ENCODE measurements around the gene RABGAP1L. TPM values are rescaled to one million over a fixed set of nuclear protein-coding genes. Genes with fewer than 3 reads are reported as not detected.

RABGAP1L gene
- total RNA-seq, 4 donors from 2014 or later: 42.4 to 74.5 (median 49.1) TPM

GRCh38 chr1:174931214-174931613 lies 771.9 kb downstream of the RABGAP1L start:
- H3K27me3 ChIP-seq: no peaks in the 10 kb centered on the region
- no peaks in the 10 kb centered on the region for H3K36me3 ChIP-seq
- no peak overlapping the region for H3K27ac ChIP-seq
- TF ChIP-seq CTCF (IDR thresholded peaks at IDR 0.05) (no peak), POLR2A (IDR thresholded peaks at IDR 0.05) (no peak), EP300 (IDR thresholded peaks at IDR 0.05) (no peak)
- no peaks in the 10 kb centered on the region for H3K4me1 ChIP-seq
- no peak for DNase-seq (ENCODE audit: low spot score in 2 of 2)
- no peak overlapping the region for H3K4me3 ChIP-seq
- no peaks in the 10 kb centered on the region for H3K9me3 ChIP-seq
- WGBS, 2 donors: 18 to 21% methylated on average over 1 of the region's 1 CpG

GRCh38 chr1:174932587-174932986 lies 773.3 kb downstream of the RABGAP1L start:
- TF ChIP-seq EP300 (IDR thresholded peaks at IDR 0.05) (no peak), CTCF (IDR thresholded peaks at IDR 0.05) (no peak)
- Histone ChIP-seq H3K36me3 (no peaks in the 10 kb centered on the region), H3K4me1 (no peaks in the 10 kb centered on the region), H3K9me3 (no peaks in the 10 kb centered on the region), H3K4me3 (no peak overlapping the region), H3K27me3 (no peaks in the 10 kb centered on the region), H3K27ac (no peak overlapping the region)
- 72 to 74% methylated on average over 2 of the region's 2 CpGs for WGBS, 2 donors
- no peak for DNase-seq (ENCODE audit: low spot score in 2 of 2)

GRCh38 chr1:174935961-174936727 lies 776.8 kb downstream of the RABGAP1L start:
- no peak for DNase-seq (ENCODE audit: low spot score in 2 of 2)
- H3K36me3 ChIP-seq: no peaks in the 10 kb centered on the region
- no peak for TF ChIP-seq CTCF (IDR thresholded peaks at IDR 0.05)
- TF ChIP-seq EP300 (IDR thresholded peaks at IDR 0.05): no peak
- no peak for TF ChIP-seq POLR2A (IDR thresholded peaks at IDR 0.05)
- no peaks in the 10 kb centered on the region for H3K27me3 ChIP-seq
- 97 to 98% methylated on average over 3 of the region's 3 CpGs for WGBS, 2 donors
- H3K9me3 ChIP-seq: no peaks in the 10 kb centered on the region
- no peaks in the 10 kb centered on the region for H3K4me1 ChIP-seq
- H3K4me3 ChIP-seq: no peak overlapping the region
- H3K27ac ChIP-seq: no peak overlapping the region

- no peak for TF ChIP-seq POLR2A (IDR thresholded peaks at IDR 0.05)
- no peak for TF ChIP-seq CTCF (IDR thresholded peaks at IDR 0.05)
- TF ChIP-seq EP300 (IDR thresholded peaks at IDR 0.05): no peak
- WGBS, 2 donors: 19 to 32% methylated on average over 6 of the region's 6 CpGs
- Histone ChIP-seq H3K4me1 (peaks cover 0 to 13% (median 8%) of the 10 kb centered on the region in 4 donors), H3K27me3 (no peaks in the 10 kb centered on the region), H3K27ac (peak overlapping the region in 1 of 4 donors; percentile 8), H3K4me3 (no peak overlapping the region), H3K9me3 (no peaks in the 10 kb centered on the region), H3K36me3 (no peaks in the 10 kb centered on the region)
- DNase-seq (ENCODE audit: low spot score in 2 of 2): no peak
Measured at GRCh38 chr1:174938281-174939007, 779.1 kb downstream of the RABGAP1L start.
